SKM-1 treated with dmso at 0.1 percent for 144 hours (cell line): Measurements from ENCODE around the gene SPA17.
A peak's percentile ranks its signal among the peaks of the same experiment; 100 is the strongest.

Source experiments
- DNase-seq: peaks from one replicate; lab custom pipeline; 2025; ENCODE audit not compliant: unreplicated experiment; lab: John Stamatoyannopoulos, UW

SPA17 gene

GRCh38 chr11:124673333-124674167 is at the start of gene SPA17, which contains the start of gene SIAE:
SPA17 (plus strand) TSS chr11:124673904; CDS start chr11:124675265, 1,361 bp downstream.
SIAE (minus strand) TSS chr11:124673739; CDS start chr11:124673708, 31 bp downstream.
- peak; percentile 80 for DNase-seq

- no peak for DNase-seq
Measured at GRCh38 chr11:124625504-124626168, 48.1 kb upstream of the SPA17 start.

GRCh38 chr11:124627546-124627945 is 46.2 kb upstream of the SPA17 start:
- peak; percentile 28 for DNase-seq

- no peak for DNase-seq
Measured at GRCh38 chr11:124629961-124630360, 43.7 kb upstream of the SPA17 start.

DNA sequence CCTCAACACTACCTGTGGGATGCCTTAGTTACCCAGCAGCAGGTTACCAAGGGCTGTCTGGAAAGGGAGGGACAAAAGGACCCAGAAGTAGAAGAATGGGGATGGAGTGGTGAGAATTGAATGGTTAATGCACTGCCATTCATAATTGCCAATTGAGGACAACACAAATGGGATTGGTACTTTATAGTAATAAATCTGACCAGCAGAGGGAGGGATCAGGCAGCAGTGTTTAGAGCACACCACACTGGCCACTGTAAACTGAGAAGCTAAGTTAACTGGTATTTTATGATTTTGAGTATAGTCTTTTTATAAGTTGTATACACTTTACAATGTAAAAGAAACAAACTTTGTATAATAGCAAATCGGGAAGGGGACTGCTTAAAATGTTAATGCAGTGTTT is 40.3 kb upstream of the SPA17 start:
- no peak for DNase-seq

DNA sequence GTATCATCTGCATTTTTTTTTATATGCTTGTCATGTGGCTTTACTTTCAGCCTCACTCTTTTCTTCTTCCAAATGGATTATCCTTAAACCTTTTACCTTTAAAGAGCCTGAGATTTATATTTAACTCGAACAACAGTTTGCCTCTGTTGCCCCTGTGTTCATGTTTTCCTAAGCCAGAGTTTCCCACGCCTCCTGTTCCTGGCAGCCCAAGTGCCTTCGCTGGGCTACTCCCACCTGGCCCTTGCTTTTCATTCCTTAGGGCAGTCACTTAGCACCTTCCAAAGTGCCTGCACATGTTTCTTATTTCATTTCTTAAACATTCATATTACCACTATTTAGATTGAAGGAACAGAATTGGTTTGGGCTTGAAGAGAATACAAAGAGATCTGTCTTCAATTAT is 37.8 kb upstream of the SPA17 start:
- DNase-seq: no peak

GRCh38 chr11:124638500-124638899 is 35.2 kb upstream of the SPA17 start:
- DNase-seq: no peak

- DNase-seq: no peak
Measured at GRCh38 chr11:124639186-124639585, 34.5 kb upstream of the SPA17 start.

GRCh38 chr11:124640666-124641065 is 33.0 kb upstream of the SPA17 start:
- DNase-seq: no peak

GRCh38 chr11:124642628-124643027 is 31.1 kb upstream of the SPA17 start:
- DNase-seq: no peak

- DNase-seq: no peak
Measured at GRCh38 chr11:124643042-124643604, 30.6 kb upstream of the SPA17 start.

- DNase-seq: no peak
Measured at GRCh38 chr11:124643605-124644425, 29.9 kb upstream of the SPA17 start.

- peak; percentile 58 for DNase-seq
Measured at GRCh38 chr11:124644426-124645280, 29.1 kb upstream of the SPA17 start.

- no peak for DNase-seq
Measured at GRCh38 chr11:124646148-124646547, 27.6 kb upstream of the SPA17 start.

DNA sequence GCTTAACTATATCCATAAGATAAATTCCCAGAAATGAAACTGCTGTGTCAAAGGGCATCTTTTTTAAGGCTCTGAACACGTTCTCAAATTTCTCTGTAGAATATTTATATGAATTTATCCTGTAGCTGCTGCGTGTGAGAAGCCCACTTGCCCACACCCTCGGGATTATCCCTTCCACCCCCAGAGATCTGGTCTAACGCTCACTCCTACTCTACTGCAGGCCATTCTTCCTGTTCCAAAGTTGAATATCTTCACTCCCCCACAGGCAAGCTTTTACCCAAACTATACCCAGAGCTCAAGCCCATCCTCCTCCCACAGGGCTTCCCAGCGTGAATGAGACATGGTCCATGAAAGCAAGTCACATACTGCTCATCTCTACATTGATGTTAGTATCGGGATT is 25.1 kb upstream of the SPA17 start:
- DNase-seq: no peak

DNA sequence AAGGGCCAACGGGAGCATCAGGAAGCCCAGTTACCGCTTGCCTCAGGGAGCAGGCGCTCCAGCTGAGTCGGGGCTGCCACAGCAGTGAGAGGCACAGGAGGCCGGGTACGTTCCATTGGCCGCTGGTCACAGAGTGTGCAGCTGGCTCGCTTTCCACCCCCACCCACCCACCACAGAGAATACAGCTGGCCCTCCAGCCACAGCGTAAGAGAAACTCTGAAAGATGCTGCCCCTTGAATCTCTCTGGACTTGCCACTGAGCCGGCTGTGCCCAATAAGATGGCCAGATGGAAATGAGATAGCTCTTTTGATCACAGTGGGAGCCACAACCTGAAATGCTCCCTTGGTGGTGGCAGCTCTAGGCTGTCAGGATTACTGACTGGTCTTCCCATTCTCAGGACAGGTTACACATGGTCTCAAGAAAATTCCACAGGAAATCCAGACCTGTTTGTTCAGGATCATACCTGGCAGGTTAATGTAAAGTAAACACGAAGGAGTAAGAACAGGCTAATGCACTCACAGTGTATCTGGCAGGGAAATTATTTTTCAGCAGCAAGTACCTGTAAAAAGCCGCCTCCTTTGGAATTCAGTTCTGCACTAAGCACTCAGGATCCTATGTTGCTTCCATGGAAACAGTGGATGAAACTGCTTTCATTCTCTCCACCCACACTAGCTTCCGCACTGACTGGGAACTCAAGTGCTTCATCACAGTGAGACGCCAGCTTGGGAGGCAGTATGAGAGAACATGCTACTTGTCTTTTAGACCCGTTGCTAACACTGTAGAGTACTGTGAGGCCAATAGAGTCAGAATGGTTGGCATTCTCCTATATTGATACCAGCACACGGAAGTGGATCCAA is 16.7 kb upstream of the SPA17 start:
- DNase-seq: no peak

- no peak for DNase-seq
Measured at GRCh38 chr11:124657904-124658303, 15.8 kb upstream of the SPA17 start.

DNA sequence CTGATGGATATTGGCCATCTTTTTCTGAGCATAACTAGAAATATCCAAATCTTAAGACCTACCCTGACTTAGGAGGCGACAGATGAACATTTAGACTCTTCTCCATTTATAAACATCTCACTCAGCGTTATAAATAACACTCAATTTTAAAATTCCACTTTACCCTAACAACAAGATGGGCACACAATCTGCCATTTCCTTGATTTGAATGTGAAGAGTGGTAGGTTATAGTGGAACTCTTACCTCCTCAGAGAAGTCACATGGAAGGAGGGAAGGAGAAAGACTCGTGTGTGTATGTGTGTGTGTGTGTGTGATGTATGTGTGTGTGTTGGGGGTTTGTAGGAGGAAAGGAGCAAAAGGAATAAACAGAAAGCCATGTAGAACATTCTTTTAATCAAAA is 15.2 kb upstream of the SPA17 start:
- no peak for DNase-seq

GRCh38 chr11:124658986-124659385 is 14.7 kb upstream of the SPA17 start:
- no peak for DNase-seq
